Fibroblast of skin of right biceps (primary cell): Measurements from ENCODE around the gene DHDH.
"Not testable (repeated sequence)": the region's sequence is repeated elsewhere in the genome, so short reads cannot be mapped to it uniquely, and the experiment has no call there.

ENCODE experiments used
- DNase-seq: peaks from one replicate; pipeline ENCODE4 v3.0.0-alpha.2; 2013

DHDH gene

DNA sequence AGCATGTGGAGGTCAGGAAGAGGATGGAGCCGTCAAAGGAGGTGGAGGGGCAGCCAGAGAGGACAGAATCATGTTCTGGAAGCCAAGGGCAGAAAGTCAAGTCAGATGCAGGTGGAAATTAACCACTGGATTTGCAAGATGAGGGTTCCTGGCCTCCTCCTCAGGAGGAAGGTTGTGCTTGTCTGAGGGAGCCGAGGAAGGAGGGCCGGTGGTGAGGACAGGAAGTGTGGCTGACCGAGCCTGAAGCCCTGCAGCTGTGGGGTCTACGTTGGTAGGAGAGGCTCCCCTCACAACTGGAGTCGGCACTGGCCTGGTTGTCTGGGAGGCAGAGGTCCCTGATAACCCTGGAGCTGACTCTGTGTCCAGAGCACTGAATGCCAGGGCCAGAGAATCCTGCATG is 15.4 kb upstream of the DHDH start:
- DNase-seq, result no peak

- no peak for DNase-seq
These were observed 14.7 kb upstream of the DHDH start for GRCh38 chr19:48918801-48919247.

GRCh38 chr19:48919271-48919670 is 14.2 kb upstream of the DHDH start:
- DNase-seq, result not testable (repeated sequence)

GRCh38 chr19:48920949-48921348 is 12.6 kb upstream of the DHDH start:
- DNase-seq, result no peak

- DNase-seq, result no peak
These were observed 11.6 kb upstream of the DHDH start for GRCh38 chr19:48921721-48922500.

DNA sequence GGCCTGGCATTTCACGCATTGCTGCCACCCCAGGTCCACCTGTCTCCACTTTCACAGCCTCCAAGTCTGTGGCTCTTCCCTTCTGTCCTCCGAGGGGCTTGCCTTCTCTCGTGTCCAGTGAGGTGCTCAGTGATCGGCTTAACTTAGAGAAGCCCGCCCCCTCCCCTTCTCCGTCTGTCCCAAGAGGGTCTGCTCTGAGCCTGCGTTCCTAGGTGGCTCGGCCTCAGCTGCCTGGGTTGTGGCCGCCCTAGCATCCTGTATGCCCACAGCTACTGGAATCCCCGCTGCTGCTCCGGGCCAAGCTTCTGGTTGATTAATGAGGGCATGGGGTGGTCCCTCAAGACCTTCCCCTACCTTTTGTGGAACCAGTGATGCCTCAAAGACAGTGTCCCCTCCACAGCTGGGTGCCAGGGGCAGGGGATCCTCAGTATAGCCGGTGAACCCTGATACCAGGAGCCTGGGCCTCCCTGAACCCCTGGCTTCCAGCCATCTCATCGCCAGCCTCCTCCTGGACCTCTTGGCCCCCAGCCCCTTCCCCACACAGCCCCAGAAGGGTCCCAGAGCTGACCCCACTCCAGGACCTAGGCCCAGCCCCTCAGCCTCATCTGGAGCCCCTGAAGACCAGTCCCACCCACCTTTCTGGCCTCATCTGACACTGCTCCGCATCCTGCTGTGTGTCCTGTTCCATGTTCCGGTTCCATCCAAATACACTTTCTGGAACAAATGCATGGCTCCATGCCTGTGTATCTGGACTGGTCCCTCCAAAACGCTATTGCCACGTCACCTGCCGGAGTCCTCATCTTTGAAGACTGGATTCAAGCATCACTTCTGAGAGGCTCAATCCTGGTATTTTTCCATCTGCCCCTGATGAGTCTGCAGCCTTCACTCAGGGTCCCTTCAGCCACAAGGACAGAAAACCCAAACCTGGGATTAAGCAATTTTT is 10.7 kb upstream of the DHDH start:
- DNase-seq, result no peak

DNA sequence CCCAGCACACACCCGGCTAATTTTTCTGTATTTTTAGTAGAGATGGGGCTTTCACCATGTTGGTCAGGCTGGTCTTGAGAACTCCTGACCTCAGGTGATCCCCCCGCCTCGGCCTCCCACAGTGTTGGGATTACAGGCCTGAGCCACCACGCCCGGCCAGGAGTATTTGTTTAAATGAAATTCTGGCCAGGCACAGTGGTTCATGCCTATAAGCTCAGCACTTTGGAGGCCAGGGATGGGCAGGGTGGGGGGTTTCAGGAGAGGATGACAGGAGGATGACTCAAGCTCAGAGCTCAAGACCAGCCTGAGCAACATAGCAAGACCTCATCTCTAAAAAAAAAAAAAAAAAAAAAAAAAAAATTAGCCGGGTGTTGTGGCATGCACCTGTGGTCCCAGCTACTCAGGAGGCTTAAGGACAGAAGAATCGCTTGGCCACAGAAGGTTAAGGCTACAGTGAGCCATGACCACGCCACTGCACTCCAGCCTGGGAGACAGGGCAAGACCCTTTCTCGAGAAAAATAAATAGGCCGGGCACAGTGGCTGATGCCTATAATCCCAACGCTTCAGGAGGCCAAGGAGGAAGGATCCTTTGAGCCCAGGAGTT is 8.2 kb upstream of the DHDH start:
- DNase-seq, result peak; percentile 80

GRCh38 chr19:48925890-48926289 is 7.6 kb upstream of the DHDH start:
- not testable (repeated sequence) for DNase-seq

DNA sequence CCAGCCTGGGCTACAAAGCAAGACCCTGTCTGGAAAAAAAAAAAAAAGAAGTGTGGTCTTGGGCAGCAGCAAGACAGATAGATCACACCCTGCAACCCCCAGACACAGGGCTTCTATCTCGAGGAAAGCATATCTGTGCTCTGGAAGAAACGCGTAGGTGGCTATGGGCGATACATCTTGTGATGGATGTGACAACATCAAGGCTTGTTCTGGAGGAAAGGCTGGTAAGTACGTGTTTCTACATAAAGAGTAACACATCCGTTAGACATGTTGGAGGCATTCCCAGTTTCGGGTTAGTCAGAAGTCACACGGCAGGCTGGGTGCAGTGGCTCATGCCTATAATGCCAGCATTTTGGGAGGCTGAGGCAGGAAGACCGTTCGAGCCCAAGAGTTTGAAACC is 6.6 kb upstream of the DHDH start:
- peak; percentile 96 for DNase-seq

DNA sequence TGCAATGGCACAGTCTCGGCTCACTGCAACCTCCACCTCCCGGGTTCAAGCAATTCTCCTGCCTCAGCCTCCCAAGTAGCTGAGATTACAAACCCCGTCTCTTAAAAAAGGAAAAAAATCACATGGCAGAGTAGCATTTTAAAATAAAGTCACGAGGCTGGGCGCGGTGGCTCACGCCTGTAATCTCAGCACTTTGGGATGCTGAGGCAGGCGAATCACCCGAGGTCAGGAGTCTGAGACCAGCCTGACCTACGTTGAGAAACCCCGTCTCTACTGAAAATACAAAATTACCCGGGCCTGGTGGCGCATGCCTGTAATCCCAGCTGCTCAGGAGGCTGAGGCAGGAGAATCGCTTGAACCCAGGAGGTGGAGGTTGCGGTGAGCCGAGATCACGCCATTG is 5.8 kb upstream of the DHDH start:
- DNase-seq, result not testable (repeated sequence)

DNA sequence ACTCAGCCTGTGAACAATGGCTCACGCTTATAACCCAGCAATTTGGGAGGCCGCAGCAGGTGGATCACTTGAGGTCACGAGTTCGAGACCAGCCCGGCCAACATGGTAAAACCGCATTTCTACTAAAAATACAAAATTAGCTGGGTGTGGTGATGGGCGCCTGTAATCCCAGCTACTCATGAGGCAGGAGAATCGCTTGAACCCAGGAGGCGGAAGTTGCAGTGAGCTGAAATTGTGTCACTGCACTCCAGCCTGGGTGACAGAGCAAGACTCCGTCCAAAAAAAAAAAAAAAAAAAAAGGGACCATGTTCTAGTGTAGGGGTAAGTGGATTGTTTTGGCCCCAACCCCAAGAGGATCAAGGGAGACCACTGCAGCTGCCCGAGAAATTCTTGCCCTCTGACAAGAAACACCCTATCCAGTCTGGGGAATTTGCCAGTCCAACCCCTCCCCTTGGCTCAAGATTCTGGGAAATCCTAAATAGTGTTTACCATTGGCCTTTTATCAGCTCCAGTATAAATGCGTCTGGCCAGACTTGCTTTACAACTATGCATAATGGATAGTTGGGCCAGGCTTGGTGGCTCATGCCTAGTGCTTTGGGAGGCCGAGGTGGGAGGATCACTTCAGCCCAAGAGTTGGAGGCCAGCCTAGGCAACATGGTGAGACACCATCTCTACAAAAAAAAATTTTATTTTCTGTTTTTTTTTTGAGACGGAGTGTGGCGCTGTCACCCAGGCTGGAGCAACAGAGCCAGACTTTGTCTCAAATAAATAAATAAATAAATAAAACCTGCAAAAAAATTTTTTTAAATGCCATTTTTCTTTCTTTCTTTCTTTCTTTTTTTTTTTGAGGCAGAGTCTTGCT is 5.1 kb upstream of the DHDH start:
- DNase-seq, result no peak

- no peak for DNase-seq
These were observed 1.3 kb downstream of the DHDH start for GRCh38 chr19:48934837-48935236.

DNA sequence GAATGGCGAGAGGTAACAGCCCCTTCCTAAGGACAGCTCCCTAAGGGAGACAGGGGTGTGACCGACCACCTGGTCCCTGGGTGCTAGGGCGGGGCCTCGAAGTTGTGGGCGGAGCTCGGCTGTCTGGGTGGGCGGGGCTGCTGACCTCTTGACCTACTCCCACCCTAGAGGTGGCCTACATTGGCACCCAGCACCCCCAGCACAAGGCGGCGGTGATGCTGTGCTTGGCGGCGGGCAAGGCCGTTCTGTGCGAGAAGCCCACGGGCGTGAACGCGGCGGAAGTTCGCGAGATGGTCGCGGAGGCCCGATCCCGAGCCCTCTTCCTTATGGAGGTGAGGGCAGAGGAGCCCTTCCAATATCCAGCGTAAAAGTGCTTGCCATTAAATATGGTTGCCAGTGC is 2.4 kb downstream of the DHDH start:
- no peak for DNase-seq

- no peak for DNase-seq
These were observed 4.8 kb downstream of the DHDH start for GRCh38 chr19:48938256-48938655.

DNA sequence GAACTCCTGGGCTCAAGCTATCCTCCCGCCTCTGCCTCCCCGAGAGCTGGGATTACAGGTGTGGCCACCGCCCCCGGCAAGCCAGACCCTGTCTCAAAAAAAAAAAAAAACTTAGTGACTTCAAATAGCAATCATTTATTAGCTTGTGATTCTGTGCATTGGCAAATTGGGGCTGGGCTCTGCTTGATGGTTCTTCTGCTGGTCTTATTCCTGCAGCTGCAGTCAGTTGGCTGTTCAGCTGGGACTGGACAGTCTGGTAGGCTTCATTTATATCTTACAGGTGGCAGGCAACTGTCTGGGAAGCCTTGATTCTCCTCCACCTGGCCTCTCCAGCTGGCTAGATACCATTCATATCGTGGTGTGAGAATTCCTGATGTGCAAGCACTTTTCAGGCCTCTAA is 7.4 kb downstream of the DHDH start:
- no peak for DNase-seq

DNA sequence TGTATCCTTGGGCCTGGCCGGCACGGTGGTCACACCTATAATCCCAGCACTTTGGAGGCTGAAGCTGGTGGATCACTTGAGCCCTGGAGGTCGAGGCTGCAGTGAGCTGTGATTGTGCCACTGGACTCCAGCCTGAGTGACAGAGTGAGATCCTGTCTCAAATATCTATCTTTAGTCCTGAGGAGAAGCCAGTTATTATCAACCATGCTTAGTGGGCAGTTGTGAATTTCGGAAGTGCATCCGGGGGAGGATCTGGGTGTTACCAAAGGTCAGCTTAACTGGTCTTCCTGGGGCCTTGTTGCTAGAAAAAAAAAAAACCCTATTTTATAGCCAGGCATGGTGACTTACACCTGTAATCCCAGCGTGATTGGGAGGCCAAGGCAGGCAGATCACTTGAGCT is 9.6 kb downstream of the DHDH start:
- no peak for DNase-seq

DNA sequence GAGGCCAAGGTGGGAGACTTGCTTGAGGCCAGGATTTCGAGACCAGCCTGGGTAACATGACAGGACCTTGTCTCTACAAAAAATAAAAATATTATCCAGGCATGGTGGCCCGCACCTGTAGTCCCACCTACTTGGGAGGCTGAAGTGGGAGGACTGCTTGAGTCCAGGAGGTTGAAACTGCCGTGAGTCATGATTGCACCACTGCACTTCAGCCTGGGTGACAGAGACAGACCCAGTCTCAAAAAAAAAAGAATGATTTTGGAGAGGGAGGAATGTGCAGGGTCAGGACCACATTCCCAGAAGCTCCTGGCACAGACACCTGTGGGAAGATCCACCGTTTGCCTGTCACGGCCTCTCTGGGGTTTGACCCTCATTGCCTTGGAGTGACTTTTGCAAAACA is 11.9 kb downstream of the DHDH start:
- DNase-seq, result no peak

GRCh38 chr19:48945817-48946216 is 12.3 kb downstream of the DHDH start:
- no peak for DNase-seq

DNA sequence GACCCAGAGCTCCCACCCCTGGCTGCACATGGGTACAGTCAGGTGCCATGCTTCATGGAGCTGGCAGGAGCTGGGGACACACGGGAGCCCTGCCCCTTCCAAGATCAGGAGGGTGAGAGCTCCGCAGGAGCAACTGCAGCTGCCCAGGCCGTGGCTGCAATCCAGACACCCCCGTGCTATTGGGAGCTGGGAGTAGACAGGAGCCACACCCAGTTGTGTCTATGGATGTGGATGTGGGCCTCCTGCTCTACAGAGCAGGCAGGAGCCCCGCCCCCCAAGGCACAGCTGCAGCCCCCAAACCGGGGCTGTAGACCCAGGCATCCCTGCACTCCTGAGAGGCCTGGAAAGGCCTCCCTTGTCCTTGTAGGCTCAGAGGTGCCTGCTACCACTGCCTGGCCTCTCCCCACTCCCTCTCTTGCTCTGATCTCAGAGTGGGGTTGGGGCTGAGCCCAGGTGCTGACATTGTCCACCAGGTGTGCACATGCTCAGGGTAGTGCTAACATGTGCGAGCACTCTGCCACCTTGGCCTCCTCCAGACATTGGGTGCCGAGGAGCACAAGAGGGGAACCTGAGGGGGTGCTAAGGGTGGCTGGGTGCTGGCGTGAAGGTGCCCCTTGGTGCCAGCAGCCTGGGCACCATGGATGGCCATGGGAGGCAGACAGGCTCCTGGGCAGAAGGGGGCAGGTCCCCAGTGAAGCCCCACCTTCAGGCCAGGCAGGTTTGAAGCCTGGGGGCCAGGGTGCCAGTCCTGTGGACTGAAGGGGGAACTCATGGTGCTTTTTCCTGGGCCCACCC is 13.2 kb downstream of the DHDH start:
- DNase-seq, result no peak

DNA sequence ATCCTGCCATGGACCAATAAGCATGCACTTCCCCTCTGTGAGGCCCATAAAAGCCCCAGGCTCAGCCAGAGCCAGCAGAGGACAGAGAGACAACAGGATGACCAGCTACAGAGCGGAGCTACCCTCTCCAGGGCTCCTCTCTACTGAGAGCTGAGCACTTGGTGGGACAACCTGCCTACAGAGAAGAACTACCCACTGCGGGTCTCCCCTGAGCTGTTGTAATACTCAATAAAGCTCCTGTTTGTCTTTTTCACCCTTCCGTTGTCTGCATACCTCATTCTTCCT is 13.7 kb downstream of the DHDH start:
- no peak for DNase-seq

DNA sequence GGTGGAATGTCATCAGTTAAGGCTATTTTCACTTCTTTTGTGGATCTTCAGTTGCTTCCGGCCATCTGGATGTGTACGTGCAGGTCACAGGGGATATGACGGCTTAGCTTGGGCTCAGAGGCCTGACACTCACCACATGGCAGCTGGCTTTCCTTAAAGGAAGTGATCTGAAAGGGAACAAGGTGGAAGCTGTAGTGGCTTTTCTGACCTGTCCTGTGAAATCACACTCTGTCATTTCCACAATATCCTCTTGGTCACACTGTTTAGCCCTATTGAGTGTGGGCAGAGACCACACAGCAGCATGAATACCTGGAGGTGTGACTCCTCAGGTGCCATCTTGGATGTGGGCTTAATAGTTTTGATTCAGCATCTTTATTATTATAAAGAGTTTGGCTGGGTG is 16.7 kb downstream of the DHDH start:
- no peak for DNase-seq
